ENCODE data around the gene COL16A1. TPM values are rescaled to one million over a fixed set of nuclear protein-coding genes. Genes with fewer than 3 reads are reported as not detected.

COL16A1 gene
- total RNA-seq, 4 donors from 2014 or later: 76.5 to 292 (median 177) TPM

DNA sequence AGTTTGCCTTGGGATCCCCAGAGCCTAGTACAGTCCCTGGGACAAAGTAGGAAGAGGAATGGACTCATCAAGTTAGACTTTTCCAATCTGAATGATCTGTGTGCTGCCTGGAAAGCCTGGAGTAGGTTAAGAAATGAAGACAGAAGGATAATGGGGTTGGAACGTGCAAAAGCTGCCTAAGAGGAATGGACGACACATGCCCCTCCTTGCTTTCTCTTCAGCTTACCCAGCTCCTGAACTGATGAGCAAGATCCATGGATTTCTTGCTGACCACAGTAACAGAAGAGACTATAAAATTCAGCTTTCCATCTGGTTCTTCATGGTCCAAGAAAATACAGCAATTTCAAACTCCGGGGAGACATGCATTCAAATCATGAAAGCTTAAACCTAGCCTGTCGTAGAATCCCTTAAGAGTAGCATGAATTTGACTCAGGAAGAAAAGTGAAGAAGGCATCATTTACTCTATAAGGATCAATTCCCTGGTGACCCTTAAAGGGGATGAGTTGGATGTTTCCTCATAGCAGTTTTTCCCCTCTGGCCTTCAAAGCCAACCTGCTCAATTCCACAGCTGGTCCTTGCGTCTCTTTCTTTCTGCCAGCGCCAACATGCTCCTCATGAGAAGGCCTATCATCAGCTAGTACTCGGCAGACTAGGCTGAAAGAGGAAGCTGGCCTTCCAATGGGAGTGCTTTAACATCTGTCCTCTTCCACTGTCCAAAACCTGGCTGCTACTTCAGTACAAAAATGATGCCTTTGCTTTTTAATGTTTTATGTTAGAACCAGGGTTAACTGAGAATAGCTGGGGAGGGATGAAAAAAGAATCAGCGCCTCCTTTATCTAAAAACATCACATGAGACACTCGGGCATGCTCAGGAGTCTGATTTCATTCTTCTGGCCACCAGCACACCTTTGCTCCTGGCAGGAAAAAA is 53.4 kb downstream of the COL16A1 start:
- H3K36me3 ChIP-seq: no peaks in the 10 kb centered on the region
- H3K4me3 ChIP-seq: no peak overlapping the region
- H3K27ac ChIP-seq: peak overlapping the region; percentile 56 to 77
- H3K4me1 ChIP-seq: no peaks in the 10 kb centered on the region
- no peak for TF ChIP-seq POLR2A (IDR thresholded peaks at IDR 0.05)
- TF ChIP-seq, protein P1, sequence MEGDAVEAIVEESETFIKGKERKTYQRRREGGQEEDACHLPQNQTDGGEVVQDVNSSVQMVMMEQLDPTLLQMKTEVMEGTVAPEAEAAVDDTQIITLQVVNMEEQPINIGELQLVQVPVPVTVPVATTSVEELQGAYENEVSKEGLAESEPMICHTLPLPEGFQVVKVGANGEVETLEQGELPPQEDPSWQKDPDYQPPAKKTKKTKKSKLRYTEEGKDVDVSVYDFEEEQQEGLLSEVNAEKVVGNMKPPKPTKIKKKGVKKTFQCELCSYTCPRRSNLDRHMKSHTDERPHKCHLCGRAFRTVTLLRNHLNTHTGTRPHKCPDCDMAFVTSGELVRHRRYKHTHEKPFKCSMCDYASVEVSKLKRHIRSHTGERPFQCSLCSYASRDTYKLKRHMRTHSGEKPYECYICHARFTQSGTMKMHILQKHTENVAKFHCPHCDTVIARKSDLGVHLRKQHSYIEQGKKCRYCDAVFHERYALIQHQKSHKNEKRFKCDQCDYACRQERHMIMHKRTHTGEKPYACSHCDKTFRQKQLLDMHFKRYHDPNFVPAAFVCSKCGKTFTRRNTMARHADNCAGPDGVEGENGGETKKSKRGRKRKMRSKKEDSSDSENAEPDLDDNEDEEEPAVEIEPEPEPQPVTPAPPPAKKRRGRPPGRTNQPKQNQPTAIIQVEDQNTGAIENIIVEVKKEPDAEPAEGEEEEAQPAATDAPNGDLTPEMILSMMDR (IDR thresholded peaks at IDR 0.05): no peak
- intact Hi-C loops (cut with DNase I; ENCODE audit: low total_unique reads): no loop called here
- DNase-seq: no peak
- H3K9me3 ChIP-seq: no peaks in the 10 kb centered on the region
- no peaks in the 10 kb centered on the region for H3K27me3 ChIP-seq

DNA sequence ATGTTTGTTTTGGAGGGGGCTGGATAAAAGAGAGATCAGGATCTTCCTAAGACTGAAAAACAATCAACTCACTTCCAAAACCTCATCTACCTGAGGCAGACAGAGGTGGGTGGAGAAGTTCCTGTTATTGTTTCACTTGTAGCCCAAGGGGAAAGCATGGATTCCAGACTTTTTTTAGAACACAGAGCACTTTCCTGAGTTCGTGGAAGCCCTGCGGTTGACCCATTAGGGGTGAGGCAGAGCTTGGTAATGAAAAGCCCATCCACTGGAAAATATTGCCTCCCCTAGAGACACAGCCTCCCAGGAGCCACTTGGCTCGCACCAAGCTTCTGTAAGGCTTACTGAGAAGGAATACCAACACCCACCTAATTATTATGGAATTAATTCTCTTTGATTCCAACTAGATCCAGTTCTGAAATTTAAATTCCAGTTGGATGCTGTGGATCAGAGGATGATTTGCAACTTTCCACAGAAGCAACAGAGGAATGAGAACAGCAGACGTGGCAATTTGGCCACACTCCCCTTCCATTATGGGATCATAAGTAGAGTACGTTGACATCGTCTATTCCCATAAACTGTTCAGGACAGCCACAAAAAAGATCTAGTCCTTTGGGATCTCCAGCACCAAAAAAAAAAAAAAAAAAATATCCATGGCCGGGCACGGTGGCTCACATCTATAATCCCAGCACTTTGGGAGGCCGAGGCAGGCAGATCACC is 55.0 kb downstream of the COL16A1 start:
- DNase-seq: no peak
- TF ChIP-seq, protein P1 (IDR thresholded peaks at IDR 0.05): no peak
- TF ChIP-seq POLR2A (IDR thresholded peaks at IDR 0.05): no peak
- Histone ChIP-seq H3K36me3 (no peaks in the 10 kb centered on the region), H3K9me3 (no peaks in the 10 kb centered on the region), H3K4me1 (peaks cover 0 to 6% of the 10 kb centered on the region in 2 donors), H3K27me3 (no peaks in the 10 kb centered on the region), H3K27ac (peak overlapping the region; percentile 40 to 55), H3K4me3 (no peak overlapping the region)
- intact Hi-C loops (cut with DNase I; ENCODE audit: low total_unique reads): no loop called here

DNA sequence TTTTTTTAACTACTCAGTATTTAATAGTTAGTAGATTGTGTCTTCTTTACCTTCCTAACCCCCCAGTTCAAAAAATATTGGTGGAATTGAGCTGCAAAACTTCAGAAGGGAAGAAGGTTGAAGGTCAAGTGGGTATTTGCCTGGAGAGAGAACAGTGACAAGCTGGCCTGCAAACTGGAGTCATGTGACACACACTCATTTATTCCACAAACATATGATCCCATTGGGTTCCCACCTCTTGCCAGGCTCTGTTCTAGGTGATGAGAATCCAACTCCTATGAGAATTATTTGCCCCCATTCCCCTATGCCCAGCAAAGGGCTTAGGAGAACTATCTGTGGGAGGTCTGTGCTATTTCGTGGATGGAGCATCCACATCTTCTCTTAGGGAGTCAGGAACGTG is 55.6 kb downstream of the COL16A1 start:
- H3K9me3 ChIP-seq: no peaks in the 10 kb centered on the region
- no peaks in the 10 kb centered on the region for H3K36me3 ChIP-seq
- peaks cover 0 to 11% of the 10 kb centered on the region in 2 donors for H3K4me1 ChIP-seq
- TF ChIP-seq, protein P1 (IDR thresholded peaks at IDR 0.05): no peak
- no peak for TF ChIP-seq POLR2A (IDR thresholded peaks at IDR 0.05)
- no peak for DNase-seq
- intact Hi-C loops (cut with DNase I; ENCODE audit: low total_unique reads): no loop called here
- no peak overlapping the region for H3K4me3 ChIP-seq
- H3K27me3 ChIP-seq: no peaks in the 10 kb centered on the region
- H3K27ac ChIP-seq: peak overlapping the region; percentile 27 to 55

DNA sequence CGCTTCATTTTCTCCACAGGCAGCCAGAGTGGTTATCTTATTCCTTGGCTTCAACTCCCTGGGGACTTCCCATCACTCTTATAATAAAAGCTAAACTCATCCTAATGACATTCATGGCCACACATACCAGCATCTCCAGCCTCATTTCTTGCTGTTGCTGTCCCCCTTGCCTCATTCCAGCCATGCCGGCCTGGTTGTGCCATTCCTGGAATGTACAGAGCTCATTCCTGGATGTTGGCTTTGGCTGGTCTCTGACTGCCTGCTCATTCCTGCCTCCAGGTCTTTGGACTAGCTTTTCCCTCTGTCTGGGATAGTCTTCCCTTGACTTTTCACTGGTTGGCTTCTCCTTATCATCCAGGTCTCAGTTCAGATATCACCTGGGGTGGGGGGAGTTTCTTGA is 56.7 kb downstream of the COL16A1 start:
- no peak for DNase-seq
- no peak for TF ChIP-seq POLR2A (IDR thresholded peaks at IDR 0.05)
- TF ChIP-seq, protein P1 (IDR thresholded peaks at IDR 0.05): peak in 1 of 4 experiments; percentile 3
- Histone ChIP-seq H3K36me3 (no peaks in the 10 kb centered on the region), H3K4me1 (peaks cover 9 to 19% of the 10 kb centered on the region in 2 donors), H3K27ac (no peak overlapping the region), H3K4me3 (no peak overlapping the region), H3K27me3 (no peaks in the 10 kb centered on the region), H3K9me3 (no peaks in the 10 kb centered on the region)
- intact Hi-C loops (cut with DNase I; ENCODE audit: low total_unique reads): no loop called here

Data from uterus (tissue), 4 donors.